ENCODE measurements around the gene KCNQ1.

Gene KCNQ1

GRCh38 chr11:2462543-2462985, 17.8 kb downstream of the KCNQ1 start:
- no peak for DNase-seq

GRCh38 chr11:2462986-2463765, 18.4 kb downstream of the KCNQ1 start:
- DNase-seq, result no peak

GRCh38 chr11:2463766-2464277, 19.0 kb downstream of the KCNQ1 start:
- no peak for DNase-seq

GRCh38 chr11:2464451-2465165, 19.8 kb downstream of the KCNQ1 start:
- DNase-seq, result no peak

- DNase-seq, result no peak
These were observed 20.6 kb downstream of the KCNQ1 start for GRCh38 chr11:2465202-2466068.

- DNase-seq, result no peak
These were observed 21.4 kb downstream of the KCNQ1 start for GRCh38 chr11:2466069-2466801.

- DNase-seq, result peak; percentile 65
These were observed 22.3 kb downstream of the KCNQ1 start for GRCh38 chr11:2466869-2467694.

- no peak for DNase-seq
These were observed 22.9 kb downstream of the KCNQ1 start for GRCh38 chr11:2467695-2468055.

- DNase-seq, result no peak
These were observed 23.8 kb downstream of the KCNQ1 start for GRCh38 chr11:2468363-2469235.

- no peak for DNase-seq
These were observed 25.7 kb downstream of the KCNQ1 start for GRCh38 chr11:2470495-2470894.

- no peak for DNase-seq
These were observed 26.4 kb downstream of the KCNQ1 start for GRCh38 chr11:2471048-2471803.

- DNase-seq, result no peak
These were observed 26.9 kb downstream of the KCNQ1 start for GRCh38 chr11:2471804-2472096.

GRCh38 chr11:2472428-2473186, 27.8 kb downstream of the KCNQ1 start:
- no peak for DNase-seq

- DNase-seq, result no peak
These were observed 28.7 kb downstream of the KCNQ1 start for GRCh38 chr11:2473361-2474058.

GRCh38 chr11:2474059-2474901, 29.5 kb downstream of the KCNQ1 start:
- DNase-seq, result no peak

GRCh38 chr11:2475136-2475918, 30.5 kb downstream of the KCNQ1 start:
- no peak for DNase-seq

- no peak for DNase-seq
These were observed 32.4 kb downstream of the KCNQ1 start for GRCh38 chr11:2477254-2477653.

Measured in stimulated activated CD4-positive, alpha-beta T cell treated with anti-CD3 and anti-CD28 coated beads, Interleukin-15, amount 100 ng/mL, for 24 hours (primary cell).